ENCODE measurements around the gene PDCD7.

PDCD7 gene

DNA sequence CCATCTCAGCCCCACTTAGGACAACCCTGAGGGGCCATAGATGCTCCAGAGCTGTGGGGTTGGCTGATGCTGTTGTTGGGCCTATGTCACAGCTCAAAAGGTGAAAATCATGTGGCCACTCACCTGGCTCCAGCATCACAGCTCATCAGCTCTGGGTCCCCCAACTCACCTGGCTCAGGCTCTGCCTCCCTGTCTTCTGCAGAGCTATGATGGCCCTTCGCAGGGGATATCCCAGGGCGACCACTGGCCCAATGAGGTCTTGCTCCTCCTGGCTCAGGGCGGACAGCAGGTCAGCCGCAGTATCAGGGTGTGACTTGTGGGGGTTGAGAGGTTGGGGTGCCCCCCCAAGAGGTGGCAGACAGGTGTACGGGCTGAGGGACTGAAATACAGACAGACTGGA lies 34.3 kb downstream of the PDCD7 start:
- Histone ChIP-seq H3K9me3 (ENCODE audit: insufficient read depth, low read depth, low read length) (no peaks in the 10 kb centered on the region), H3K4me2 (ENCODE audit: low read depth, low read length, poor library complexity, severe bottlenecking) (no peak overlapping the region), H3K36me3 (ENCODE audit: insufficient read depth, low read length) (no peaks in the 10 kb centered on the region)

DNA sequence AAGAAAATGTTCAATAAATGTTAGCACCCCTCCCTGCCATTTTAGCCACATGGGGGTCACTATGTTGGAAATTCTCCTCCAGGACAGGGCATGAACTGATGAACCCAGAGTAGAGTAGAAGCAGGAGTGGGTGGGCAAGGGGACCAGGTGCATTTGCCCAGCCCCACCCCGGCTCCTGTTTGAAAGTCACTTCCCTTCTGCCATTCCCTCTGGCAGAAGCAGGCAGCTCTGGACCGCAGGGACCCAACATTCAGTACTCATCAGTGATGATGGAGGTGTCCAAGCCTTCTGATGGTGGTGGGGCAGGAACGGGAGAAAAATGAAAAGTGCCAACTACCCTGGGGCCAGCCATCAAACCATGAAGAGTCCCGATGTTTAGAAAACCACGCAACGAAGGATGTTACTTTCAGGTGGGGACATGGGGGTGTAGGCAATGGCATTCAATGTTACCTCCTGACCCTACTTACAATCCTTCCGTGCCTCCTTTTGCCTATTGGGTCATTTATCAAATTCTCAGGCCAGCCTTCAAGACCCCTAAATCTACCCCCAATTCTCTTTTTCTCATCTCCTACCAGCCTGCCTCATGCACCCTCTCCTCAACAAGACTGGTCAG lies 35.9 kb downstream of the PDCD7 start:
- no peaks in the 10 kb centered on the region for H3F3A ChIP-seq (ENCODE audit: low read depth)
- H3K9me2 ChIP-seq (replicated peaks; ENCODE audit: low read depth, low read length), result no peaks in the 10 kb centered on the region
- H3K36me3 ChIP-seq (ENCODE audit: insufficient read depth, low read length), result no peaks in the 10 kb centered on the region
- no peaks in the 10 kb centered on the region for H3K9me3 ChIP-seq (ENCODE audit: insufficient read depth, low read depth, low read length)
- no peaks in the 10 kb centered on the region for H3K27me3 ChIP-seq (ENCODE audit: insufficient read depth, low read length, poor library complexity, severe bottlenecking)
- H2AFZ ChIP-seq (ENCODE audit: low read length), result no peak overlapping the region
- H3K4me3 ChIP-seq (ENCODE audit: low read length, poor library complexity, severe bottlenecking), result no peak overlapping the region
- H3K4me1 ChIP-seq (ENCODE audit: insufficient read depth, low read length, poor library complexity, severe bottlenecking), result no peaks in the 10 kb centered on the region
- no peaks in the 10 kb centered on the region for H3K79me2 ChIP-seq (ENCODE audit: insufficient read depth, low read length)
- H4K20me1 ChIP-seq (ENCODE audit: insufficient read depth, low read length, poor library complexity, severe bottlenecking), result no peaks in the 10 kb centered on the region
- H3K9ac ChIP-seq (ENCODE audit: low read depth, low read length, poor library complexity, severe bottlenecking), result no peak overlapping the region
- no peak overlapping the region for H3K4me2 ChIP-seq (ENCODE audit: low read depth, low read length, poor library complexity, severe bottlenecking)
- no peak for TF ChIP-seq EZH2phosphoT487 (IDR thresholded peaks at IDR 0.05; ENCODE audit: borderline replicate concordance)
- TF ChIP-seq, protein P1, sequence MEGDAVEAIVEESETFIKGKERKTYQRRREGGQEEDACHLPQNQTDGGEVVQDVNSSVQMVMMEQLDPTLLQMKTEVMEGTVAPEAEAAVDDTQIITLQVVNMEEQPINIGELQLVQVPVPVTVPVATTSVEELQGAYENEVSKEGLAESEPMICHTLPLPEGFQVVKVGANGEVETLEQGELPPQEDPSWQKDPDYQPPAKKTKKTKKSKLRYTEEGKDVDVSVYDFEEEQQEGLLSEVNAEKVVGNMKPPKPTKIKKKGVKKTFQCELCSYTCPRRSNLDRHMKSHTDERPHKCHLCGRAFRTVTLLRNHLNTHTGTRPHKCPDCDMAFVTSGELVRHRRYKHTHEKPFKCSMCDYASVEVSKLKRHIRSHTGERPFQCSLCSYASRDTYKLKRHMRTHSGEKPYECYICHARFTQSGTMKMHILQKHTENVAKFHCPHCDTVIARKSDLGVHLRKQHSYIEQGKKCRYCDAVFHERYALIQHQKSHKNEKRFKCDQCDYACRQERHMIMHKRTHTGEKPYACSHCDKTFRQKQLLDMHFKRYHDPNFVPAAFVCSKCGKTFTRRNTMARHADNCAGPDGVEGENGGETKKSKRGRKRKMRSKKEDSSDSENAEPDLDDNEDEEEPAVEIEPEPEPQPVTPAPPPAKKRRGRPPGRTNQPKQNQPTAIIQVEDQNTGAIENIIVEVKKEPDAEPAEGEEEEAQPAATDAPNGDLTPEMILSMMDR (conservative IDR thresholded peaks at IDR 0.05; ENCODE audit: low read length), result no peak

More for the DNA sequence above, 34.3 kb downstream of the PDCD7 start:
- no peaks in the 10 kb centered on the region for H4K20me1 ChIP-seq (ENCODE audit: insufficient read depth, low read length, poor library complexity, severe bottlenecking)
- H3K4me1 ChIP-seq (ENCODE audit: insufficient read depth, low read length, poor library complexity, severe bottlenecking), result no peaks in the 10 kb centered on the region
- H3K27me3 ChIP-seq (ENCODE audit: insufficient read depth, low read length, poor library complexity, severe bottlenecking), result no peaks in the 10 kb centered on the region
- no peak overlapping the region for H3K9ac ChIP-seq (ENCODE audit: low read depth, low read length, poor library complexity, severe bottlenecking)
- no peak overlapping the region for H3K4me3 ChIP-seq (ENCODE audit: low read length, poor library complexity, severe bottlenecking)
- H3K79me2 ChIP-seq (ENCODE audit: insufficient read depth, low read length), result no peaks in the 10 kb centered on the region
- no peaks in the 10 kb centered on the region for H3F3A ChIP-seq (ENCODE audit: low read depth)
- H3K9me2 ChIP-seq (replicated peaks; ENCODE audit: low read depth, low read length), result no peaks in the 10 kb centered on the region
- no peak overlapping the region for H2AFZ ChIP-seq (ENCODE audit: low read length)
- no peak for TF ChIP-seq EZH2phosphoT487 (IDR thresholded peaks at IDR 0.05; ENCODE audit: borderline replicate concordance)
- TF ChIP-seq, protein P1 (conservative IDR thresholded peaks at IDR 0.05; ENCODE audit: low read length), result no peak

DNA sequence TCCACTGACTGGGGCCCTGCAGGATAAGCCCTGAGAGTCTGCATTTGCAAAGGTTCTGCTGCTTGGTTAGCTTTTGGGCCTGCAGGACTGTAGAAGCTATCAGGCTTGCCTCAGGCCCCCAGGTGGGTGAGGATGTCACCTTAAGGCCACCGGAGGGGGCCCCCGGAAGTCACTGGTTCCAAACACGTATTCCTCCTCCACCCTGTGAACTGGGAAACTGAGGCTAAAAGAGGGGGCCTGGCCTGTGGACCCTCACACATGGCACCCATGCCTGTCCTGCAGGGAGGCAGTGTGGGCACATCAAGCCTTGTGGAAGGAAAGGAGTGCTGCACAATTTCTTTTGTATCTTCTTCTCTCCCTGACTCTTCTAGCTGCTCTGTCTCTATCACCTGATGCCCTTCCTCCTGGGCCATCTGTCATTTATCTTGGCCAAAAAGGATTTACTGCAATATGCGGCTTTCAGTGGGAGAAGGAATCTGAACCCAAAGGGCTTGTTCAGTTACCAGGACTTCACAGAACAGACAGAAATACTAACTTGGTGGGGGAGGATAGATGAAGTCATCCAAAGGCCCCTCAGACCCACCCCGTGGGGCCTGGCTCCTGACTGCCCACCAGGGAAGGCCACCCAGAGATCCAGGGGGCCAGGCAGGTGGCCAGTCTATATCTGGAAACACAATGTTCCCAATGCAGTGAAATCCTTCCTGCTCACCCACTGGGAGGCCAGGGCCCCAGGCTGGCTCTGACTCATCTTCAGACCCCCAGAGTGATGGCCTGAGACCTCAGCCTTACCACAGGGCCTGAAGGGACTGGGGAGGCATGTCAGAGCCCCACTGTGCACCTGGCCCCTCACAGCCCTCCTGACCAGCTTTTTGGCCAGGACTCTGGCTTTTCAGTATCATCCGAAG lies 36.9 kb downstream of the PDCD7 start:
- Histone ChIP-seq H3K27me3 (ENCODE audit: insufficient read depth, low read length, poor library complexity, severe bottlenecking) (no peaks in the 10 kb centered on the region), H3K36me3 (ENCODE audit: insufficient read depth, low read length) (no peaks in the 10 kb centered on the region), H2AFZ (ENCODE audit: low read length) (no peak overlapping the region), H3F3A (ENCODE audit: low read depth) (no peaks in the 10 kb centered on the region), H3K4me2 (ENCODE audit: low read depth, low read length, poor library complexity, severe bottlenecking) (no peak overlapping the region), H3K4me3 (ENCODE audit: low read length, poor library complexity, severe bottlenecking) (no peak overlapping the region), H3K9ac (ENCODE audit: low read depth, low read length, poor library complexity, severe bottlenecking) (no peak overlapping the region), H3K79me2 (ENCODE audit: insufficient read depth, low read length) (no peaks in the 10 kb centered on the region), H4K20me1 (ENCODE audit: insufficient read depth, low read length, poor library complexity, severe bottlenecking) (no peaks in the 10 kb centered on the region), H3K9me3 (ENCODE audit: insufficient read depth, low read depth, low read length) (no peaks in the 10 kb centered on the region), H3K4me1 (ENCODE audit: insufficient read depth, low read length, poor library complexity, severe bottlenecking) (no peaks in the 10 kb centered on the region), H3K9me2 (replicated peaks; ENCODE audit: low read depth, low read length) (no peaks in the 10 kb centered on the region)
- TF ChIP-seq, protein P1 (conservative IDR thresholded peaks at IDR 0.05; ENCODE audit: low read length), result no peak
- no peak for TF ChIP-seq EZH2phosphoT487 (IDR thresholded peaks at IDR 0.05; ENCODE audit: borderline replicate concordance)

All from Loucy (cell line).